HCT116 (cell line): Measurements from ENCODE around the gene CDH11. TPM values are rescaled to one million over a fixed set of nuclear protein-coding genes. Genes with fewer than 3 reads are reported as not detected.

Source experiments
- ATAC-seq: fragments of 200-7000 bp; cut with Tn5 transposase; 2 replicates; pipeline ENCODE4 v1.9.1; 2020; ENCODE audit warnings: mild to moderate bottlenecking, moderate library complexity
- BruUV-seq: library from RNA; stranded (reverse); fragments of 400-500 nt; replicated peaks from 2 replicates; lab custom pipeline; 2021; lab: Mats Ljungman, UMichigan
- CTCF ChIA-PET: fragments of 300-600 bp; sonication (Branson Sonifier 250); formaldehyde crosslinking; loops from one replicate; lab custom pipeline; 2021; ENCODE audit warnings: antibody characterized with exemption; lab: Charles Lee
- POLR2A ChIA-PET: fragments of 300-600, 350-600 bp; sonication (Branson Sonifier 250); formaldehyde crosslinking; loops from one replicate; lab custom pipeline; 2021; ENCODE audit warnings: antibody characterized with exemption; lab: Charles Lee
- RAD21 ChIA-PET, 2 experiments: fragments of 300-600 bp; sonication (Branson Sonifier 250); formaldehyde crosslinking; loops; one replicate each; lab custom pipeline; 2023; ENCODE audit warnings: low total read pairs in 2 of 2; ENCODE audit not compliant: uncharacterized antibody in 2 of 2, unreplicated experiment in 2 of 2, low non-redundant PET in 1 of 2; lab: Charles Lee
- DNase-seq: peaks from one replicate; pipeline ENCODE4 v3.0.0-alpha.2; 2010; ENCODE audit warnings: low read depth, low spot score
- H2AFZ ChIP-seq: fragments of 200-600 bp; shearing (Covaris generic), sonication (generic); 2 replicates; pipeline ENCODE4 v1.6.1; 2017; ENCODE audit warnings: low read depth, mixed run types, mixed read lengths, antibody characterized with exemption, low read length; ENCODE audit not compliant: poor library complexity, severe bottlenecking
- H3K27ac ChIP-seq: 2 replicates; pipeline ENCODE4 v1.5.1; 2012; ENCODE audit warnings: low read depth, low read length
- H3K27me3 ChIP-seq: fragments of 200-600 bp; sonication (generic); 2 replicates; pipeline ENCODE4 v1.6.1; 2016; ENCODE audit warnings: mixed run types, low read length, mixed read lengths; ENCODE audit not compliant: insufficient read depth
- H3K36me3 ChIP-seq, 2 experiments: fragments of 200-500 bp in 1 of 2; fragments of 200-600 bp in 1 of 2; sonication (Bioruptor generic) in 1 of 2; sonication (generic) in 1 of 2; 2 replicates each; pipeline versions ENCODE4 v1.5.1 to v1.6.1; 2014 to 2016; ENCODE audit warnings: low read length in 2 of 2, inconsistent platforms in 1 of 2, mixed read lengths in 1 of 2, mixed run types in 1 of 2; ENCODE audit not compliant: insufficient read depth in 2 of 2, control insufficient read depth in 1 of 2
- H3K4me1 ChIP-seq, 2 experiments: fragments of 200-600 bp in 1 of 2; sonication (generic) in 1 of 2; 2 replicates each; pipeline versions ENCODE4 v1.5.1 to v1.6.1; 2012 to 2017; ENCODE audit warnings: low read length in 2 of 2, inconsistent platforms in 1 of 2, mild to moderate bottlenecking in 1 of 2, mixed read lengths in 1 of 2, mixed run types in 1 of 2, moderate library complexity in 1 of 2; ENCODE audit not compliant: insufficient read depth in 2 of 2, control insufficient read depth in 1 of 2
- H3K4me2 ChIP-seq: fragments of 200-600 bp; sonication (generic); 2 replicates; pipeline ENCODE4 v1.6.1; 2017; ENCODE audit warnings: mixed run types, low read length, mixed read lengths
- H3K4me3 ChIP-seq, 2 experiments: fragments of 200-600 bp in 1 of 2; sonication (generic) in 1 of 2; replicated peaks in 1 of 2; 2 replicates each; pipeline ENCODE4 v1.5.1; 2011 to 2016; ENCODE audit warnings: low read length in 2 of 2, control low read depth in 1 of 2, low read depth in 1 of 2, mild to moderate bottlenecking in 1 of 2, mixed read lengths in 1 of 2, mixed run types in 1 of 2
- H3K79me2 ChIP-seq: fragments of 200-600 bp; sonication (generic); 2 replicates; pipeline ENCODE4 v1.6.1; 2017; ENCODE audit warnings: mild to moderate bottlenecking, mixed run types, low read length, moderate library complexity, mixed read lengths; ENCODE audit not compliant: insufficient read depth
- H3K9ac ChIP-seq: fragments of 200-600 bp; sonication (generic); 2 replicates; pipeline ENCODE4 v1.6.1; 2016; ENCODE audit warnings: low read length, mixed read lengths
- H3K9me2 ChIP-seq: fragments of 200-600 bp; sonication (generic), shearing (Covaris generic); 2 replicates; pipeline ENCODE4 v1.6.1; 2017; ENCODE audit warnings: mixed run types, mild to moderate bottlenecking, moderate library complexity; ENCODE audit not compliant: insufficient read depth
- H3K9me3 ChIP-seq, 2 experiments: fragments of 200-500 bp in 1 of 2; fragments of 200-600 bp in 1 of 2; sonication (Bioruptor generic) in 1 of 2; sonication (generic) in 1 of 2; 2 replicates each; pipeline ENCODE4 v1.6.1; 2014 to 2017; ENCODE audit warnings: low read length in 2 of 2, mixed read lengths in 2 of 2, inconsistent platforms in 1 of 2, low read depth in 1 of 2, mild to moderate bottlenecking in 1 of 2, mixed run types in 1 of 2, moderate library complexity in 1 of 2; ENCODE audit not compliant: control insufficient read depth in 1 of 2, insufficient read depth in 1 of 2
- H4K20me1 ChIP-seq: fragments of 200-600 bp; sonication (generic), shearing (Covaris generic); 2 replicates; pipeline ENCODE4 v1.6.1; 2017; ENCODE audit warnings: mixed run types, mild to moderate bottlenecking, moderate library complexity; ENCODE audit not compliant: insufficient read depth
- CBX3 ChIP-seq: IDR thresholded peaks from 2 replicates; pipeline ENCODE4 v1.6.1; 2012; ENCODE audit warnings: low read depth
- CEBPB ChIP-seq: IDR thresholded peaks from 2 replicates; pipeline ENCODE4 v1.6.1; 2012; ENCODE audit warnings: low read depth
- EGR1 ChIP-seq: IDR thresholded peaks from 2 replicates; pipeline ENCODE4 v1.6.1; 2012; ENCODE audit warnings: low read depth
- ELF1 ChIP-seq: IDR thresholded peaks from 2 replicates; pipeline ENCODE4 v1.6.1; 2012; ENCODE audit warnings: low read depth, borderline replicate concordance
- EZH2 ChIP-seq: fragments of 200-600 bp; sonication (generic); IDR thresholded peaks from 2 replicates; pipeline ENCODE4 v1.6.1; 2017; ENCODE audit warnings: antibody characterized with exemption, mixed run types
- POLR2A ChIP-seq: IDR thresholded peaks from 2 replicates; pipeline ENCODE4 v1.7.0; 2011; ENCODE audit warnings: borderline replicate concordance; ENCODE audit not compliant: insufficient read depth, insufficient read length; ENCODE audit errors: extremely low read depth
- POLR2AphosphoS5 ChIP-seq: IDR thresholded peaks from 2 replicates; pipeline ENCODE4 v1.6.1; 2011; ENCODE audit warnings: mild to moderate bottlenecking, low read depth, low read length, moderate library complexity
- RAD21 ChIP-seq: IDR thresholded peaks from 2 replicates; pipeline ENCODE4 v1.6.1; 2012; ENCODE audit warnings: low read depth, mild to moderate bottlenecking
- SIN3A ChIP-seq: IDR thresholded peaks from 2 replicates; pipeline ENCODE4 v1.6.1; 2012; ENCODE audit warnings: low read depth
- SRF ChIP-seq: IDR thresholded peaks from 2 replicates; pipeline ENCODE4 v1.6.1; 2012; ENCODE audit warnings: low read depth
- YY1 ChIP-seq: IDR thresholded peaks from 2 replicates; pipeline ENCODE4 v1.6.1; 2011; ENCODE audit warnings: low read length, low read depth, moderate library complexity, mild to moderate bottlenecking; ENCODE audit not compliant: insufficient replicate concordance; ENCODE audit errors: extremely low read depth
- ZFX ChIP-seq: fragments of 450-650 bp; IDR thresholded peaks from 2 replicates; pipeline ENCODE4 v1.6.1; 2017
- intact Hi-C: fragments of 100-400 bp; cut with micrococcal nuclease; formaldehyde crosslinking; loops from 2 replicates; pipeline ENCODE4 v1.10.0; 2022
- total RNA-seq: library from RNA; stranded (reverse); gene quantifications from one replicate; pipeline ENCODE4 v1.2.1, GENCODE V29; 2021; ENCODE audit not compliant: unreplicated experiment
- TF ChIP-seq, protein P1 (sequence below), 3 experiments: fragments of 200-600 bp in 1 of 3; sonication (generic) in 1 of 3; IDR thresholded peaks in 2 of 3; conservative IDR thresholded peaks in 1 of 3; 2 replicates each; pipeline ENCODE4 v1.5.1; 2012 to 2017; ENCODE audit warnings: low read depth in 2 of 3, low read length in 2 of 3, antibody characterized with exemption in 1 of 3, borderline replicate concordance in 1 of 3, control low read depth in 1 of 3, mild to moderate bottlenecking in 1 of 3, mixed read lengths in 1 of 3, mixed run types in 1 of 3, moderate library complexity in 1 of 3; ENCODE audit not compliant: insufficient read depth in 1 of 3
- TF ChIP-seq, protein P2 (sequence below): IDR thresholded peaks from 2 replicates; pipeline ENCODE4 v1.6.1; 2011; ENCODE audit warnings: mild to moderate bottlenecking, low read length, moderate library complexity; ENCODE audit not compliant: insufficient replicate concordance; ENCODE audit errors: extremely low read depth

Gene CDH11
- total RNA-seq, 1 experiment from 2014 or later, result 0.52 TPM

DNA sequence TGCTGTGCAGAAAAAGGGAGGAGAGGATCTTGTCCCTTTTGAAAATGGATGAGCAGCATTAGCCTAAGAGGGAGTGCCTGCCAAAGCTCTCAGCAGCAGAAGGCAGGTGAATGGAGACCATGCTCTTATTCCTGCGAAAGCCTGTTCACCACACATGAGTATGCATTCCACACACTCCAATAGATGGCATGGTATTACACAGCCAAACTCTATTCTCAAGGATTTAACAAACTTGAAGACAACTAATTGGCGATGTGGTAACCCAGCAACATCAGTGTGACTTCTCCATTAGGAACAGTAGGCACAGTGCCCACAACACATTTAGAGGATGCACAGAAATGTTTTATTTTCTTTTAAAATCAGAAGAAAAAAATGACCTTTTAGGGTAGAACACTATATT, 77.8 kb downstream of the CDH11 start:
- Histone ChIP-seq H3K9ac (no peak overlapping the region), H3K36me3 (no peaks in the 10 kb centered on the region), H3K4me3 (no peak overlapping the region), H4K20me1 (no peaks in the 10 kb centered on the region), H3K27ac (no peak overlapping the region), H3K9me3 (peaks cover 0 to 21% of the 10 kb centered on the region in 2 experiments; a peak in 2 of 4 replicates), H3K79me2 (no peaks in the 10 kb centered on the region), H3K9me2 (no peaks in the 10 kb centered on the region), H2AFZ (no peak overlapping the region), H3K27me3 (no peaks in the 10 kb centered on the region), H3K4me1 (no peaks in the 10 kb centered on the region), H3K4me2 (no peak overlapping the region)
- no peak for DNase-seq
- TF ChIP-seq, protein P1, sequence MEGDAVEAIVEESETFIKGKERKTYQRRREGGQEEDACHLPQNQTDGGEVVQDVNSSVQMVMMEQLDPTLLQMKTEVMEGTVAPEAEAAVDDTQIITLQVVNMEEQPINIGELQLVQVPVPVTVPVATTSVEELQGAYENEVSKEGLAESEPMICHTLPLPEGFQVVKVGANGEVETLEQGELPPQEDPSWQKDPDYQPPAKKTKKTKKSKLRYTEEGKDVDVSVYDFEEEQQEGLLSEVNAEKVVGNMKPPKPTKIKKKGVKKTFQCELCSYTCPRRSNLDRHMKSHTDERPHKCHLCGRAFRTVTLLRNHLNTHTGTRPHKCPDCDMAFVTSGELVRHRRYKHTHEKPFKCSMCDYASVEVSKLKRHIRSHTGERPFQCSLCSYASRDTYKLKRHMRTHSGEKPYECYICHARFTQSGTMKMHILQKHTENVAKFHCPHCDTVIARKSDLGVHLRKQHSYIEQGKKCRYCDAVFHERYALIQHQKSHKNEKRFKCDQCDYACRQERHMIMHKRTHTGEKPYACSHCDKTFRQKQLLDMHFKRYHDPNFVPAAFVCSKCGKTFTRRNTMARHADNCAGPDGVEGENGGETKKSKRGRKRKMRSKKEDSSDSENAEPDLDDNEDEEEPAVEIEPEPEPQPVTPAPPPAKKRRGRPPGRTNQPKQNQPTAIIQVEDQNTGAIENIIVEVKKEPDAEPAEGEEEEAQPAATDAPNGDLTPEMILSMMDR (IDR thresholded peaks at IDR 0.05 in 2 of 3, conservative IDR thresholded peaks at IDR 0.05 in 1 of 3; ENCODE audit: borderline replicate concordance in 1 of 3, insufficient read depth in 1 of 3, low read depth in 2 of 3, low read length in 2 of 3), result no peak
- TF ChIP-seq POLR2A (no peak), ELF1 (no peak), YY1 (no peak), ZFX (no peak), CEBPB (no peak), SIN3A (no peak), EGR1 (no peak), RAD21 (no peak), EZH2 (no peak), POLR2AphosphoS5 (no peak), CBX3 (no peak), SRF (no peak)
- TF ChIP-seq, protein P2, sequence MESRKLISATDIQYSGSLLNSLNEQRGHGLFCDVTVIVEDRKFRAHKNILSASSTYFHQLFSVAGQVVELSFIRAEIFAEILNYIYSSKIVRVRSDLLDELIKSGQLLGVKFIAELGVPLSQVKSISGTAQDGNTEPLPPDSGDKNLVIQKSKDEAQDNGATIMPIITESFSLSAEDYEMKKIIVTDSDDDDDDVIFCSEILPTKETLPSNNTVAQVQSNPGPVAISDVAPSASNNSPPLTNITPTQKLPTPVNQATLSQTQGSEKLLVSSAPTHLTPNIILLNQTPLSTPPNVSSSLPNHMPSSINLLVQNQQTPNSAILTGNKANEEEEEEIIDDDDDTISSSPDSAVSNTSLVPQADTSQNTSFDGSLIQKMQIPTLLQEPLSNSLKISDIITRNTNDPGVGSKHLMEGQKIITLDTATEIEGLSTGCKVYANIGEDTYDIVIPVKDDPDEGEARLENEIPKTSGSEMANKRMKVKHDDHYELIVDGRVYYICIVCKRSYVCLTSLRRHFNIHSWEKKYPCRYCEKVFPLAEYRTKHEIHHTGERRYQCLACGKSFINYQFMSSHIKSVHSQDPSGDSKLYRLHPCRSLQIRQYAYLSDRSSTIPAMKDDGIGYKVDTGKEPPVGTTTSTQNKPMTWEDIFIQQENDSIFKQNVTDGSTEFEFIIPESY, result no peak
- RAD21 ChIA-PET, result no interaction called here
- POLR2A ChIA-PET, result no interaction called here
- CTCF ChIA-PET, result no interaction called here
- BruUV-seq, result no TSS peak
- intact Hi-C loops, result no loop called here
- ATAC-seq, result no peak
